B cell (primary cell): Measurements from ENCODE around the gene UBL5. TPM values are rescaled to one million over a fixed set of nuclear protein-coding genes. Genes with fewer than 3 reads are reported as not detected.

Experiments used
- ATAC-seq: fragments of 200-7000 bp; cut with Tn5 transposase; one replicate; pipeline ENCODE4 v1.10.0; 2021; ENCODE audit warnings: low read depth, mild to moderate bottlenecking, moderate number of reproducible peaks, moderate library complexity
- CTCF ChIA-PET: fragments of 350-600 bp; sonication (Branson Sonifier 250); formaldehyde crosslinking; loops from one replicate; lab custom pipeline; 2021; ENCODE audit warnings: antibody characterized with exemption, inconsistent platforms; lab: Charles Lee
- POLR2A ChIA-PET: fragments of 350-600 bp; sonication (Branson Sonifier 250); formaldehyde crosslinking; loops from one replicate; lab custom pipeline; 2021; ENCODE audit warnings: antibody characterized with exemption; lab: Charles Lee
- DNase-seq: peaks from one replicate; pipeline ENCODE4 v3.0.0; 2013
- H2AFZ ChIP-seq: 2 replicates; pipeline ENCODE4 v1.6.1; 2012; ENCODE audit warnings: mild to moderate bottlenecking, low read depth, low read length; ENCODE audit not compliant: insufficient read depth, poor library complexity, severe bottlenecking
- H3K27ac ChIP-seq, 2 donors: 1 replicate in 1 of 2; 2 replicates in 1 of 2; pipeline ENCODE4 v1.5.1; 2012 to 2013; ENCODE audit warnings: low read length in 2 of 2, mild to moderate bottlenecking in 2 of 2, moderate library complexity in 1 of 2
- H3K27me3 ChIP-seq, 4 experiments: fragments of 200-600 bp in 1 of 4; sonication (generic) in 1 of 4; replicated peaks in 1 of 4; 1 replicate in 2 of 4; 2 replicates in 2 of 4; pipeline versions ENCODE4 v1.6.1 to v1.7.0; 2013 to 2016; ENCODE audit warnings: low read length in 3 of 4, mild to moderate bottlenecking in 2 of 4, mixed read lengths in 1 of 4, moderate library complexity in 1 of 4; ENCODE audit not compliant: insufficient read depth in 4 of 4, control insufficient read depth in 3 of 4; ENCODE audit errors: control extremely low read depth in 1 of 4
- H3K36me3 ChIP-seq, 2 experiments: replicated peaks in 1 of 2; 1 replicate in 1 of 2; 2 replicates in 1 of 2; pipeline versions ENCODE4 v1.6.1 to v1.7.1; 2013; ENCODE audit warnings: low read length in 1 of 2; ENCODE audit not compliant: insufficient read depth in 2 of 2, control insufficient read depth in 1 of 2; ENCODE audit errors: control extremely low read depth in 1 of 2, extremely low read depth in 1 of 2
- H3K4me1 ChIP-seq, 2 donors: fragments of 200-600 bp in 1 of 2; sonication (generic) in 1 of 2; 1 replicate in 1 of 2; 2 replicates in 1 of 2; pipeline versions ENCODE4 v1.5.1 to v1.6.1; 2013 to 2017; ENCODE audit warnings: low read length in 2 of 2; ENCODE audit not compliant: control insufficient read depth in 2 of 2, insufficient read depth in 2 of 2
- H3K4me2 ChIP-seq: replicated peaks from 2 replicates; pipeline ENCODE3; 2012; ENCODE audit warnings: mild to moderate bottlenecking, low read depth, low read length; ENCODE audit not compliant: poor library complexity, severe bottlenecking
- H3K4me3 ChIP-seq, 5 experiments: fragments of 200-600 bp in 1 of 5; sonication (generic) in 1 of 5; 1 replicate in 3 of 5; 2 replicates in 2 of 5; pipeline versions ENCODE4 v1.5.1 to v1.7.0; 2011 to 2016; ENCODE audit warnings: low read length in 4 of 5, mild to moderate bottlenecking in 4 of 5, low read depth in 2 of 5, control low read depth in 1 of 5, moderate library complexity in 1 of 5; ENCODE audit not compliant: insufficient read depth in 1 of 5; ENCODE audit errors: control extremely low read depth in 1 of 5, extremely low read depth in 1 of 5
- H3K79me2 ChIP-seq: fragments of 200-600 bp; sonication (generic); one replicate; pipeline ENCODE4 v1.6.0; 2016; ENCODE audit warnings: low read length; ENCODE audit not compliant: control insufficient read depth, insufficient read depth
- H3K9ac ChIP-seq: fragments of 200-600 bp; sonication (generic); 2 replicates; pipeline ENCODE4 v1.6.1; 2017; ENCODE audit warnings: mild to moderate bottlenecking, low read length, moderate library complexity
- H3K9me3 ChIP-seq, 3 donors: one replicate each; pipeline versions ENCODE4 v1.6.1 to v1.7.1; 2013; ENCODE audit warnings: low read length in 2 of 3; ENCODE audit not compliant: control insufficient read depth in 2 of 3, insufficient read depth in 1 of 3; ENCODE audit errors: control extremely low read depth in 1 of 3
- H4K20me1 ChIP-seq: 2 replicates; pipeline ENCODE4 v1.6.0; 2012; ENCODE audit warnings: mild to moderate bottlenecking, low read length; ENCODE audit not compliant: insufficient read depth, control insufficient read depth, poor library complexity, severe bottlenecking
- H3K27ac Mint-ChIP-seq: one replicate; pipeline ENCODE4 v1.8.0; 2021; ENCODE audit warnings: mixed read lengths
- H3K27me3 Mint-ChIP-seq: one replicate; pipeline ENCODE4 v1.8.0; 2021; ENCODE audit warnings: mixed read lengths
- H3K4me1 Mint-ChIP-seq: one replicate; pipeline ENCODE4 v1.8.0; 2021; ENCODE audit warnings: mixed read lengths
- H3K4me3 Mint-ChIP-seq: one replicate; pipeline ENCODE4 v1.8.0; 2021; ENCODE audit warnings: mixed read lengths
- H3K9me3 Mint-ChIP-seq: one replicate; pipeline ENCODE4 v1.8.0; 2022; ENCODE audit warnings: mixed read lengths; ENCODE audit not compliant: insufficient read depth
- CTCF ChIP-seq: fragments of 200-600 bp; IDR thresholded peaks from one replicate; pipeline ENCODE4 v1.8.0; 2022; ENCODE audit warnings: antibody characterized with exemption, mild to moderate bottlenecking
- EZH2 ChIP-seq: IDR thresholded peaks from 2 replicates; pipeline ENCODE4 v1.6.1; 2012; ENCODE audit warnings: borderline replicate concordance, low read depth, mild to moderate bottlenecking, moderate library complexity, low read length; ENCODE audit not compliant: insufficient read depth, poor library complexity, severe bottlenecking
- WGBS: methylation state at CpG from one replicate; pipeline ENCODE4 v1.1.5; 2013; ENCODE audit warnings: missing lambda C conversion rate; ENCODE audit not compliant: insufficient coverage; 5-methylcytosine and 5-hydroxymethylcytosine counted together
- intact Hi-C: fragments of 100-400 bp; cut with micrococcal nuclease; formaldehyde crosslinking; loops from one replicate; pipeline ENCODE4 v1.10.0; 2022
- polyA plus RNA-seq: library from polyadenylated mRNA; depleted of rRNA; stranded (reverse); fragments of >200 nt; gene quantifications from 2 replicates; pipeline ENCODE4 v1.2.3, GENCODE V29; 2012
- total RNA-seq, 2 donors: library from RNA; stranded (reverse); fragments of 120-200 nt in 1 of 2; gene quantifications; 1 replicate in 1 of 2; 2 replicates in 1 of 2; pipeline versions ENCODE4 v1.2.3 to v1.2.4, GENCODE V29; 2013 to 2022

Gene UBL5
- total and polyA plus RNA-seq, 2 donors (not counting 1 experiment from before 2014, with no cell fraction given), result 183 to 315 TPM

GRCh38 chr19:9793071-9793591 lies 34.6 kb upstream of the UBL5 start:
- ChIA-PET POLR2A (interaction anchor here (0.6 to 1.5 kb wide), 4 partner anchors 18 to 419 kb away, joined by 3 to 4 read pairs (median 4); partner anchors contain the start of genes FBXL12 and ZNF846), CTCF (interaction anchor here (0.6 to 1.6 kb wide), 11 partner anchors 25 to 657 kb away, joined by 3 to 9 read pairs (median 4); partner anchors contain the start of genes UBL5, ZNF562 and ZNF846)
- Histone ChIP-seq H3K4me2 (peak overlapping the region; percentile 92), H2AFZ (peak overlapping the region; percentile 90), H3K4me3 (peak overlapping the region; percentile 47 to 93 (median 72)), H3K9ac (peak overlapping the region; percentile 72), H4K20me1 (no peaks in the 10 kb centered on the region), H3K4me1 (peaks cover 3 to 23% of the 10 kb centered on the region in 2 donors), H3K36me3 (no peaks in the 10 kb centered on the region), H3K79me2 (no peaks in the 10 kb centered on the region), H3K27ac (peak overlapping the region; percentile 84 to 94), H3K27me3 (no peaks in the 10 kb centered on the region), H3K9me3 (peaks cover 0 to 10% (median 0%) of the 10 kb centered on the region in 3 donors)
- peaks cover 17% of the 10 kb centered on the region for H3K4me1 Mint-ChIP-seq
- intact Hi-C loops, result loop anchor here (10.0 kb wide), 2 partner anchors 118 to 388 kb away; partner anchors contain the start of gene ZNF562
- DNase-seq, result no peak
- TF ChIP-seq EZH2 (no peak), CTCF (no peak)
- H3K27ac Mint-ChIP-seq, result peak overlapping the region; percentile 86
- peaks cover 2% of the 10 kb centered on the region for H3K9me3 Mint-ChIP-seq
- 25% methylated on average over 34 of the region's 36 CpGs for WGBS
- H3K27me3 Mint-ChIP-seq, result no peaks in the 10 kb centered on the region
- ATAC-seq, result peak; percentile 4
- H3K4me3 Mint-ChIP-seq, result peak overlapping the region; percentile 90
